LNCAP (cell line): ENCODE measurements around the gene WDR27.

Experiments used
- CTCF ChIP-seq: fragments of 450-650 bp; IDR thresholded peaks from 2 replicates; pipeline ENCODE4 v1.5.1; 2017; ENCODE audit warnings: mild to moderate bottlenecking

The WDR27 gene

GRCh38 chr6:169589699-169590257 is 112.1 kb downstream of the WDR27 start:
- no peak for TF ChIP-seq CTCF

GRCh38 chr6:169589293-169589692 is 112.5 kb downstream of the WDR27 start:
- no peak for TF ChIP-seq CTCF

GRCh38 chr6:169587975-169588374 is 113.9 kb downstream of the WDR27 start:
- TF ChIP-seq CTCF: no peak

- TF ChIP-seq CTCF: no peak
Measured at GRCh38 chr6:169583886-169584541, 117.8 kb downstream of the WDR27 start.

GRCh38 chr6:169579407-169580111 is 122.3 kb downstream of the WDR27 start:
- TF ChIP-seq CTCF: no peak

- TF ChIP-seq CTCF: no peak
Measured at GRCh38 chr6:169577974-169578373, 123.9 kb downstream of the WDR27 start.

- TF ChIP-seq CTCF: no peak
Measured at GRCh38 chr6:169577236-169577635, 124.6 kb downstream of the WDR27 start.
